HEK293 (cell line): ENCODE measurements around the gene ESPL1.

Experiments used
- GLI4 ChIP-seq: fragments of 450-650 bp; formaldehyde crosslinking; IDR thresholded peaks from 2 replicates; pipeline ENCODE4 v1.5.1; 2016; ENCODE audit warnings: missing biosample characterization, missing genetic modification characterization
- RBAK ChIP-seq: fragments of 450-650 bp; formaldehyde crosslinking; IDR thresholded peaks from 2 replicates; pipeline ENCODE4 v1.5.1; 2016; ENCODE audit warnings: missing biosample characterization, missing genetic modification characterization
- SETDB1 ChIP-seq: IDR thresholded peaks from one replicate; pipeline ENCODE4 v1.6.1; 2017; ENCODE audit warnings: mild to moderate bottlenecking, low read length, moderate library complexity, mixed read lengths; ENCODE audit not compliant: insufficient read length
- ZBTB20 ChIP-seq: fragments of 450-650 bp; formaldehyde crosslinking; IDR thresholded peaks from 2 replicates; pipeline ENCODE4 v1.5.1; 2016; ENCODE audit warnings: missing biosample characterization, missing genetic modification characterization
- ZBTB48 ChIP-seq: fragments of 450-650 bp; formaldehyde crosslinking; IDR thresholded peaks from 2 replicates; pipeline ENCODE4 v1.5.1; 2016; ENCODE audit warnings: missing biosample characterization, missing genetic modification characterization
- ZFP69B ChIP-seq: fragments of 450-650 bp; formaldehyde crosslinking; IDR thresholded peaks from 2 replicates; pipeline ENCODE4 v1.5.1; 2016; ENCODE audit warnings: missing biosample characterization, missing genetic modification characterization
- ZNF239 ChIP-seq: fragments of 450-650 bp; formaldehyde crosslinking; IDR thresholded peaks from 2 replicates; pipeline ENCODE4 v1.5.1; 2016; ENCODE audit warnings: missing biosample characterization, missing genetic modification characterization
- ZNF510 ChIP-seq: fragments of 450-650 bp; formaldehyde crosslinking; IDR thresholded peaks from 2 replicates; pipeline ENCODE4 v1.5.1; 2018; ENCODE audit warnings: mild to moderate bottlenecking, missing genetic modification characterization, missing biosample characterization; ENCODE audit not compliant: insufficient replicate concordance
- ZNF544 ChIP-seq: fragments of 450-650 bp; formaldehyde crosslinking; IDR thresholded peaks from 2 replicates; pipeline ENCODE4 v1.5.0; 2017; ENCODE audit warnings: missing biosample characterization, missing genetic modification characterization
- ZNF596 ChIP-seq: fragments of 450-650 bp; IDR thresholded peaks from 2 replicates; pipeline ENCODE4 v1.5.0; 2018; ENCODE audit warnings: missing biosample characterization, mild to moderate bottlenecking, missing genetic modification characterization, moderate library complexity
- ZNF610 ChIP-seq: fragments of 450-650 bp; formaldehyde crosslinking; IDR thresholded peaks from 2 replicates; pipeline ENCODE4 v1.5.1; 2016; ENCODE audit warnings: missing biosample characterization, missing genetic modification characterization, borderline replicate concordance
- ZNF664 ChIP-seq: fragments of 450-650 bp; formaldehyde crosslinking; IDR thresholded peaks from 2 replicates; pipeline ENCODE4 v1.5.1; 2016; ENCODE audit warnings: missing biosample characterization, missing genetic modification characterization
- ZNF776 ChIP-seq: fragments of 450-650 bp; formaldehyde crosslinking; IDR thresholded peaks from 2 replicates; pipeline ENCODE4 v1.5.0; 2017; ENCODE audit warnings: missing biosample characterization, missing genetic modification characterization, borderline replicate concordance
- ZNF777 ChIP-seq: fragments of 450-650 bp; formaldehyde crosslinking; IDR thresholded peaks from 2 replicates; pipeline ENCODE4 v1.5.1; 2017; ENCODE audit warnings: missing biosample characterization, missing genetic modification characterization, borderline replicate concordance
- ZNF830 ChIP-seq: fragments of 450-650 bp; IDR thresholded peaks from 2 replicates; pipeline ENCODE4 v1.5.0; 2018; ENCODE audit warnings: missing biosample characterization, missing genetic modification characterization, low read depth, mild to moderate bottlenecking, moderate library complexity
- TF ChIP-seq, protein P1 (sequence below): fragments of 450-650 bp; formaldehyde crosslinking; IDR thresholded peaks from 2 replicates; pipeline ENCODE4 v1.5.1; 2017; ENCODE audit warnings: missing biosample characterization, missing genetic modification characterization
- TF ChIP-seq, protein P2 (sequence below): fragments of 450-650 bp; formaldehyde crosslinking; IDR thresholded peaks from 2 replicates; pipeline ENCODE4 v1.5.1; 2016; ENCODE audit warnings: missing biosample characterization, missing genetic modification characterization, borderline replicate concordance
- TF ChIP-seq, protein P3 (sequence below): fragments of 450-650 bp; formaldehyde crosslinking; IDR thresholded peaks from 2 replicates; pipeline ENCODE4 v1.5.1; 2016; ENCODE audit warnings: missing biosample characterization, missing genetic modification characterization
- TF ChIP-seq, protein P4 (sequence below): fragments of 450-650 bp; formaldehyde crosslinking; IDR thresholded peaks from 2 replicates; pipeline ENCODE4 v1.5.1; 2016; ENCODE audit warnings: missing biosample characterization, missing genetic modification characterization, low read depth
- TF ChIP-seq, protein P5 (sequence below): IDR thresholded peaks from 2 replicates; pipeline ENCODE4 v1.6.1; 2011; ENCODE audit warnings: mild to moderate bottlenecking, low read depth, low read length, borderline replicate concordance
- TF ChIP-seq, protein P6 (sequence below): fragments of 450-650 bp; formaldehyde crosslinking; IDR thresholded peaks from 2 replicates; pipeline ENCODE4 v1.5.1; 2016; ENCODE audit warnings: missing biosample characterization, missing genetic modification characterization
- TF ChIP-seq, protein P7 (sequence below): fragments of 450-650 bp; formaldehyde crosslinking; IDR thresholded peaks from 2 replicates; pipeline ENCODE4 v1.5.1; 2016; ENCODE audit warnings: missing biosample characterization, missing genetic modification characterization

Gene ESPL1

DNA sequence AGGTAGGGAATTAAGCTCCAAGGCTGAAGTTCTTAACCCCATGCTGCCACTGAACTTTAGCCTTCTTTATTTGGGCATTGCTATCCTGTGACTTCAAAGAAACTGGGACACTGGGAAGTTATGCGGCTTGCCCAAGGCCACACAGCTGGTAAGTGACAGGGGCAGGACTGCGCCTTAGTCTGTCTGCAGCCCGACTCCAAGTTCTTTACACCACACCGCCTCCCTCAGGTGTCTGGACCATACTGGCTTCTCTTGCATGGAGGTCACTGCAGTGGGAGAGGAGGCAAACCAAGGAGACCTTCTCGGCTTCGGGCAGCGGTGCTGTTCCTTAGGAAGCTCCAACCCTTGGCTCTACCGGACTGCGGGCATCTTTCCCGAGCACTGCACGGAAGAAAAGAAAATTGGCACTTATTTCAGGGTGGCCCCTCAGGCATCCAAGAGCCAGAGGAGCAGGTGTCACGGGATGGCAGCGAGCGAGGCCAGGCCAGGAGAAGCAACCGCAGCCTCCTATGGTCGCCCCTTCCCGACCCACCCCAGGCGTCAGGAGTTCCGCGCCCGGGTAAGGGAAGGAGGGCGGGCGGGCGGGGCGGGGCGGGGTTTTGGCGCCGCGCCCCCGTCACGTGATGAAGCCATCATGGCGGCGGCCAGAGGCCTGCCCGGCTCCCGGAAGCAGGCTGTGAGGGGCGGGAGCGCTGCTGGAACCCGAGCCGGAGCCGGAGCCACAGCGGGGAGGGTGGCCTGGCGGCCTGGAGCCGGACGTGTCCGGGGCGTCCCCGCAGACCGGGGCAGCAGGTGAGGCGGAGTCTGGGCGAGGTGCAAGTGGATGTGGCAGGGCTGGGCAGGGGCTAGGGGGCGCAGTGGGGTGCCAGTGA lies 16.4 kb upstream of the ESPL1 start (continued):
- TF ChIP-seq, protein P1, sequence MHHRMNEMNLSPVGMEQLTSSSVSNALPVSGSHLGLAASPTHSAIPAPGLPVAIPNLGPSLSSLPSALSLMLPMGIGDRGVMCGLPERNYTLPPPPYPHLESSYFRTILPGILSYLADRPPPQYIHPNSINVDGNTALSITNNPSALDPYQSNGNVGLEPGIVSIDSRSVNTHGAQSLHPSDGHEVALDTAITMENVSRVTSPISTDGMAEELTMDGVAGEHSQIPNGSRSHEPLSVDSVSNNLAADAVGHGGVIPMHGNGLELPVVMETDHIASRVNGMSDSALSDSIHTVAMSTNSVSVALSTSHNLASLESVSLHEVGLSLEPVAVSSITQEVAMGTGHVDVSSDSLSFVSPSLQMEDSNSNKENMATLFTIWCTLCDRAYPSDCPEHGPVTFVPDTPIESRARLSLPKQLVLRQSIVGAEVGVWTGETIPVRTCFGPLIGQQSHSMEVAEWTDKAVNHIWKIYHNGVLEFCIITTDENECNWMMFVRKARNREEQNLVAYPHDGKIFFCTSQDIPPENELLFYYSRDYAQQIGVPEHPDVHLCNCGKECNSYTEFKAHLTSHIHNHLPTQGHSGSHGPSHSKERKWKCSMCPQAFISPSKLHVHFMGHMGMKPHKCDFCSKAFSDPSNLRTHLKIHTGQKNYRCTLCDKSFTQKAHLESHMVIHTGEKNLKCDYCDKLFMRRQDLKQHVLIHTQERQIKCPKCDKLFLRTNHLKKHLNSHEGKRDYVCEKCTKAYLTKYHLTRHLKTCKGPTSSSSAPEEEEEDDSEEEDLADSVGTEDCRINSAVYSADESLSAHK = no peak
- TF ChIP-seq RBAK (tag by site-specific recombination) = no peak
- TF ChIP-seq, protein P2, sequence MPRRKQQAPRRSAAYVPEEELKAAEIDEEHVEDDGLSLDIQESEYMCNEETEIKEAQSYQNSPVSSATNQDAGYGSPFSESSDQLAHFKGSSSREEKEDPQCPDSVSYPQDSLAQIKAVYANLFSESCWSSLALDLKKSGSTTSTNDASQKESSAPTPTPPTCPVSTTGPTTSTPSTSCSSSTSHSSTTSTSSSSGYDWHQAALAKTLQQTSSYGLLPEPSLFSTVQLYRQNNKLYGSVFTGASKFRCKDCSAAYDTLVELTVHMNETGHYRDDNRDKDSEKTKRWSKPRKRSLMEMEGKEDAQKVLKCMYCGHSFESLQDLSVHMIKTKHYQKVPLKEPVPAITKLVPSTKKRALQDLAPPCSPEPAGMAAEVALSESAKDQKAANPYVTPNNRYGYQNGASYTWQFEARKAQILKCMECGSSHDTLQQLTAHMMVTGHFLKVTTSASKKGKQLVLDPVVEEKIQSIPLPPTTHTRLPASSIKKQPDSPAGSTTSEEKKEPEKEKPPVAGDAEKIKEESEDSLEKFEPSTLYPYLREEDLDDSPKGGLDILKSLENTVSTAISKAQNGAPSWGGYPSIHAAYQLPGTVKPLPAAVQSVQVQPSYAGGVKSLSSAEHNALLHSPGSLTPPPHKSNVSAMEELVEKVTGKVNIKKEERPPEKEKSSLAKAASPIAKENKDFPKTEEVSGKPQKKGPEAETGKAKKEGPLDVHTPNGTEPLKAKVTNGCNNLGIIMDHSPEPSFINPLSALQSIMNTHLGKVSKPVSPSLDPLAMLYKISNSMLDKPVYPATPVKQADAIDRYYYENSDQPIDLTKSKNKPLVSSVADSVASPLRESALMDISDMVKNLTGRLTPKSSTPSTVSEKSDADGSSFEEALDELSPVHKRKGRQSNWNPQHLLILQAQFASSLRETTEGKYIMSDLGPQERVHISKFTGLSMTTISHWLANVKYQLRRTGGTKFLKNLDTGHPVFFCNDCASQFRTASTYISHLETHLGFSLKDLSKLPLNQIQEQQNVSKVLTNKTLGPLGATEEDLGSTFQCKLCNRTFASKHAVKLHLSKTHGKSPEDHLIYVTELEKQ (tag by site-specific recombination) = no peak
- no peak for TF ChIP-seq SETDB1
- peak; percentile 73; the same call in 1 of the 2 replicates for TF ChIP-seq ZNF610 (tag by site-specific recombination)
- no peak for TF ChIP-seq ZNF510
- TF ChIP-seq, protein P3, sequence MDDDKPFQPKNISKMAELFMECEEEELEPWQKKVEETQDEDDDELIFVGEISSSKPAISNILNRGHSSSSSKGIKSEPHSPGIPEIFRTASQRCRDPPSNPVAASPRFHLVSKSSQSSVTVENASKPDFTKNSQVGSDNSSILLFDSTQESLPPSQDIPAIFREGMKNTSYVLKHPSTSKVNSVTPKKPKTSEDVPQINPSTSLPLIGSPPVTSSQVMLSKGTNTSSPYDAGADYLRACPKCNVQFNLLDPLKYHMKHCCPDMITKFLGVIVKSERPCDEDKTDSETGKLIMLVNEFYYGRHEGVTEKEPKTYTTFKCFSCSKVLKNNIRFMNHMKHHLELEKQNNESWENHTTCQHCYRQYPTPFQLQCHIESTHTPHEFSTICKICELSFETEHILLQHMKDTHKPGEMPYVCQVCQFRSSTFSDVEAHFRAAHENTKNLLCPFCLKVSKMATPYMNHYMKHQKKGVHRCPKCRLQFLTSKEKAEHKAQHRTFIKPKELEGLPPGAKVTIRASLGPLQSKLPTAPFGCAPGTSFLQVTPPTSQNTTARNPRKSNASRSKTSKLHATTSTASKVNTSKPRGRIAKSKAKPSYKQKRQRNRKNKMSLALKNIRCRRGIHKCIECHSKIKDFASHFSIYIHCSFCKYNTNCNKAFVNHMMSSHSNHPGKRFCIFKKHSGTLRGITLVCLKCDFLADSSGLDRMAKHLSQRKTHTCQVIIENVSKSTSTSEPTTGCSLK (tag by site-specific recombination) = no peak
- TF ChIP-seq ZNF830 (tag by site-specific recombination) = no peak
- TF ChIP-seq, protein P4, sequence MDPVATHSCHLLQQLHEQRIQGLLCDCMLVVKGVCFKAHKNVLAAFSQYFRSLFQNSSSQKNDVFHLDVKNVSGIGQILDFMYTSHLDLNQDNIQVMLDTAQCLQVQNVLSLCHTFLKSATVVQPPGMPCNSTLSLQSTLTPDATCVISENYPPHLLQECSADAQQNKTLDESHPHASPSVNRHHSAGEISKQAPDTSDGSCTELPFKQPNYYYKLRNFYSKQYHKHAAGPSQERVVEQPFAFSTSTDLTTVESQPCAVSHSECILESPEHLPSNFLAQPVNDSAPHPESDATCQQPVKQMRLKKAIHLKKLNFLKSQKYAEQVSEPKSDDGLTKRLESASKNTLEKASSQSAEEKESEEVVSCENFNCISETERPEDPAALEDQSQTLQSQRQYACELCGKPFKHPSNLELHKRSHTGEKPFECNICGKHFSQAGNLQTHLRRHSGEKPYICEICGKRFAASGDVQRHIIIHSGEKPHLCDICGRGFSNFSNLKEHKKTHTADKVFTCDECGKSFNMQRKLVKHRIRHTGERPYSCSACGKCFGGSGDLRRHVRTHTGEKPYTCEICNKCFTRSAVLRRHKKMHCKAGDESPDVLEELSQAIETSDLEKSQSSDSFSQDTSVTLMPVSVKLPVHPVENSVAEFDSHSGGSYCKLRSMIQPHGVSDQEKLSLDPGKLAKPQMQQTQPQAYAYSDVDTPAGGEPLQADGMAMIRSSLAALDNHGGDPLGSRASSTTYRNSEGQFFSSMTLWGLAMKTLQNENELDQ (tag by site-specific recombination) = no peak
- TF ChIP-seq, protein P5, sequence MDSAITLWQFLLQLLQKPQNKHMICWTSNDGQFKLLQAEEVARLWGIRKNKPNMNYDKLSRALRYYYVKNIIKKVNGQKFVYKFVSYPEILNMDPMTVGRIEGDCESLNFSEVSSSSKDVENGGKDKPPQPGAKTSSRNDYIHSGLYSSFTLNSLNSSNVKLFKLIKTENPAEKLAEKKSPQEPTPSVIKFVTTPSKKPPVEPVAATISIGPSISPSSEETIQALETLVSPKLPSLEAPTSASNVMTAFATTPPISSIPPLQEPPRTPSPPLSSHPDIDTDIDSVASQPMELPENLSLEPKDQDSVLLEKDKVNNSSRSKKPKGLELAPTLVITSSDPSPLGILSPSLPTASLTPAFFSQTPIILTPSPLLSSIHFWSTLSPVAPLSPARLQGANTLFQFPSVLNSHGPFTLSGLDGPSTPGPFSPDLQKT = no peak
- no peak for TF ChIP-seq ZNF664 (tag by site-specific recombination)
- TF ChIP-seq ZNF239 = no peak
- TF ChIP-seq ZNF596 = no peak
- TF ChIP-seq GLI4 = no peak
- TF ChIP-seq, protein P6, sequence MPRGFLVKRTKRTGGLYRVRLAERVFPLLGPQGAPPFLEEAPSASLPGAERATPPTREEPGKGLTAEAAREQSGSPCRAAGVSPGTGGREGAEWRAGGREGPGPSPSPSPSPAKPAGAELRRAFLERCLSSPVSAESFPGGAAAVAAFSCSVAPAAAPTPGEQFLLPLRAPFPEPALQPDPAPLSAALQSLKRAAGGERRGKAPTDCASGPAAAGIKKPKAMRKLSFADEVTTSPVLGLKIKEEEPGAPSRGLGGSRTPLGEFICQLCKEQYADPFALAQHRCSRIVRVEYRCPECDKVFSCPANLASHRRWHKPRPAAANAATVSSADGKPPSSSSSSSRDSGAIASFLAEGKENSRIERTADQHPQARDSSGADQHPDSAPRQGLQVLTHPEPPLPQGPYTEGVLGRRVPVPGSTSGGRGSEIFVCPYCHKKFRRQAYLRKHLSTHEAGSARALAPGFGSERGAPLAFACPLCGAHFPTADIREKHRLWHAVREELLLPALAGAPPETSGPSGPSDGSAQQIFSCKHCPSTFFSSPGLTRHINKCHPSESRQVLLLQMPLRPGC (tag by site-specific recombination) = no peak; the same call in 1 of the 2 replicates
- TF ChIP-seq ZBTB48 = 0 out of 2 replicates have a peak, but pooled peaks have one; percentile 30
- peak; percentile 79; the same call in 1 of the 2 replicates for TF ChIP-seq ZBTB20
- no peak for TF ChIP-seq ZNF776
- no peak for TF ChIP-seq ZNF544 (tag by site-specific recombination)
- TF ChIP-seq ZFP69B (tag by site-specific recombination) = peak; percentile 44; the same call in 1 of the 2 replicates
- no peak for TF ChIP-seq ZNF777 (tag by site-specific recombination)
- TF ChIP-seq, protein P7, sequence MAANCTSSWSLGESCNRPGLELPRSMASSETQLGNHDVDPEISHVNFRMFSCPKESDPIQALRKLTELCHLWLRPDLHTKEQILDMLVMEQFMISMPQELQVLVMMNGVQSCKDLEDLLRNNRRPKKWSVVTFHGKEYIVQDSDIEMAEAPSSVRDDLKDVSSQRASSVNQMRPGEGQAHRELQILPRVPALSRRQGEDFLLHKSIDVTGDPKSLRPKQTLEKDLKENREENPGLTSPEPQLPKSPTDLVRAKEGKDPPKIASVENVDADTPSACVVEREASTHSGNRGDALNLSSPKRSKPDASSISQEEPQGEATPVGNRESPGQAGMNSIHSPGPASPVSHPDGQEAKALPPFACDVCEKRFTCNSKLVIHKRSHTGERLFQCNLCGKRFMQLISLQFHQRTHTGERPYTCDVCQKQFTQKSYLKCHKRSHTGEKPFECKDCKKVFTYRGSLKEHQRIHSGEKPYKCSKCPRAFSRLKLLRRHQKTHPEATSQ (tag by site-specific recombination) = peak; percentile 68; the same call in 1 of the 2 replicates
